Lower leg skin (tissue), 3 donors: ENCODE measurements around the gene CCR6.

Experiments
- POLR2A ChIP-seq, 2 donors: fragments of 450-650 bp; IDR thresholded peaks; one replicate each; pipeline ENCODE4 v1.6.1; 2016 to 2017; ENCODE audit warnings: antibody characterized with exemption in 2 of 2, mild to moderate bottlenecking in 1 of 2, moderate library complexity in 1 of 2
- TF ChIP-seq, protein P1 (sequence below), 3 donors: fragments of 450-650 bp; IDR thresholded peaks; one replicate each; pipeline ENCODE4 v1.5.1; 2016; ENCODE audit warnings: antibody characterized with exemption in 3 of 3, mild to moderate bottlenecking in 3 of 3, moderate library complexity in 2 of 3

DNA sequence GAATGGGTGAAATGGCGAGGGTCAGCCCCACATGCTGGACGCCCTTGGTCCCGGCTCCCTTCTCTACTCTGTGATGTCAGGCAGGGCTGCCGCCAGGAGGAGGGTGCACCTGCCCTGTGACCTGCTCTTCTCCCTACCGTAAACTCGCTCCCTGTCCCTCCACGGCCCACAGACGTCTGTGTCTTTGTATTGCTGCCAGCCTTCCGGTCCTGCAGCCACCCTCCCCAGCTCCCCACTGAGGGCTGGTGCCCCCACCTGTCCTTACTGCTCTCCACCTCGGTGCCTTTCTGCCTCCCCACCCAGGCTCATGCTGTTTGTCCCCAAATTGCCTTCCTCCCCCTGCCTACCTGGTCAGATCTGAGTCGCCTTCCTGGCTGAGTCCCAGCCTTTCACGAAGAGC lies 4.1 kb upstream of the CCR6 start:
- TF ChIP-seq, protein P1, sequence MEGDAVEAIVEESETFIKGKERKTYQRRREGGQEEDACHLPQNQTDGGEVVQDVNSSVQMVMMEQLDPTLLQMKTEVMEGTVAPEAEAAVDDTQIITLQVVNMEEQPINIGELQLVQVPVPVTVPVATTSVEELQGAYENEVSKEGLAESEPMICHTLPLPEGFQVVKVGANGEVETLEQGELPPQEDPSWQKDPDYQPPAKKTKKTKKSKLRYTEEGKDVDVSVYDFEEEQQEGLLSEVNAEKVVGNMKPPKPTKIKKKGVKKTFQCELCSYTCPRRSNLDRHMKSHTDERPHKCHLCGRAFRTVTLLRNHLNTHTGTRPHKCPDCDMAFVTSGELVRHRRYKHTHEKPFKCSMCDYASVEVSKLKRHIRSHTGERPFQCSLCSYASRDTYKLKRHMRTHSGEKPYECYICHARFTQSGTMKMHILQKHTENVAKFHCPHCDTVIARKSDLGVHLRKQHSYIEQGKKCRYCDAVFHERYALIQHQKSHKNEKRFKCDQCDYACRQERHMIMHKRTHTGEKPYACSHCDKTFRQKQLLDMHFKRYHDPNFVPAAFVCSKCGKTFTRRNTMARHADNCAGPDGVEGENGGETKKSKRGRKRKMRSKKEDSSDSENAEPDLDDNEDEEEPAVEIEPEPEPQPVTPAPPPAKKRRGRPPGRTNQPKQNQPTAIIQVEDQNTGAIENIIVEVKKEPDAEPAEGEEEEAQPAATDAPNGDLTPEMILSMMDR (IDR thresholded peaks at IDR 0.05): no peak
- TF ChIP-seq POLR2A (IDR thresholded peaks at IDR 0.05): no peak
